IMR-90 (cell line): Measurements from ENCODE around the gene TMC4.

Experiments
- CEBPB ChIP-seq: IDR thresholded peaks from 2 replicates; pipeline ENCODE4 v1.6.1; 2012; ENCODE audit warnings: low read depth, low read length, improper control_type of control experiment
- CTCF ChIP-seq: conservative IDR thresholded peaks from 2 replicates; pipeline ENCODE4 v1.5.1; 2012; ENCODE audit warnings: mild to moderate bottlenecking, low read depth, low read length, improper control_type of control experiment
- FOS ChIP-seq: fragments of 150-350 bp; IDR thresholded peaks from 2 replicates; pipeline ENCODE4 v1.6.1; 2016; ENCODE audit warnings: low read depth, low read length
- POLR2A ChIP-seq: IDR thresholded peaks from 2 replicates; pipeline ENCODE4 v1.6.1; 2012; ENCODE audit warnings: mild to moderate bottlenecking, low read depth, low read length
- RAD21 ChIP-seq: IDR thresholded peaks from 2 replicates; pipeline ENCODE4 v1.6.1; 2012; ENCODE audit warnings: low read length, improper control_type of control experiment
- SMC3 ChIP-seq: fragments of 150-350 bp; IDR thresholded peaks from 2 replicates; pipeline ENCODE4 v1.6.1; 2016; ENCODE audit warnings: low read depth, mild to moderate bottlenecking, antibody characterized with exemption, low read length, moderate library complexity
- USF2 ChIP-seq: fragments of 150-350 bp; IDR thresholded peaks from 2 replicates; pipeline ENCODE4 v1.6.1; 2017; ENCODE audit warnings: mild to moderate bottlenecking, antibody characterized with exemption, low read length, low read depth

- TF ChIP-seq CTCF (no peak), POLR2A (0 out of 2 replicates have a peak, but pooled peaks have one; percentile 20), USF2 (no peak), RAD21 (no peak), CEBPB (no peak), SMC3 (no peak), FOS (no peak)
Measured at GRCh38 chr19:54156953-54157352, 16.0 kb downstream of the TMC4 start.
